Effector CD4-positive, alpha-beta T cell (primary cell): ENCODE results near the gene CPA1. TPM values are rescaled to one million over a fixed set of nuclear protein-coding genes. Genes with fewer than 3 reads are reported as not detected.

Source experiments
- DNase-seq: peaks from one replicate; pipeline ENCODE4 v3.0.0-alpha.2; 2020
- total RNA-seq: gene quantifications from one replicate; lab custom pipeline; 2026; lab: John Stamatoyannopoulos, UW

CPA1 gene
- not detected for total RNA-seq

DNA sequence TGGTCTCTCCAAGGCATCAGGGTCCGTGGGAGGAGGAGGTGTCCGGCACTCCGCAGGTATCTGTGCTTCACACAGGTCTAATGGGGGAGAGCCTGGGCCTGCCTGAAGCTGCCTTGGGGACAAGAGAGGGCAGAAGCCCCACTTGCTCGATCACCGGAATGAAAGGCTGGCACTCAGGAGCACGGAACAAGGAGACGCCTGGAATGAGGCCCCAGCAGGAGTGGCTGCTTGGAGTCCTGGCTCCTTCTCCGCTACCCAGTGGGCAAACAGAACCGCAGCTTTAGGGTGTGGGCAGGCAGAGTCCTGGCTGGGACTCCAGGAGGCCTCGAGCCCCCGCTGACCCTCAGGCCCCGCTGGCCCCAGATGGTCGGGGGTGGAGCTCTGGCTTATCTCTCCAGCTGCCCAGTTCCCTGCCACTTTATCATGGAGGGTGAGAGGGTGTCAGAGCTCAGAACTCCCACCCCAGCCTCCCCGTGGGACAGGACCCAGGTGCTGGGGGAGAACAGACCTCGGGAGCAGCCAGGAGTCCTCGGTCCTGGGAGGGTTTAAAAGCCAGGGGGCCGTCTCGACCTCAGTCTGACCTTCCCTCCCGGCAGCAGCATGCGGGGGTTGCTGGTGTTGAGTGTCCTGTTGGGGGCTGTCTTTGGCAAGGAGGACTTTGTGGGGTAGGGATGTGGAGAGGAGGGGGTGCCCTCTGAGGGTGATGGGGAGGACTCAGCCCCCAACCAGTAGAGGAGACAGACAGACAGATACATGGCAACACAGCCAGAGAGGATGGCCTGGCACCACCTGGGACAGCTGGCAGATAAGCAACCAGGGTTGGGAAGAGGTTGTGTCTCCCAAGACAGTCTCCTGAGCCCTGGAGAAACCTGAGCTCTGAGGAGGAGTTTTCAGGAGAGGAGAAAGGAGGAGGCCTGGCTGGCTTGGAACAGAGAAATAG, at the start of gene CPA1:
Gene CPA1, plus strand, starts transcription at position 574 of the 940 bp plus-strand sequence. Its CDS starts 27 bp downstream, at position 601.
- no peak for DNase-seq

DNA sequence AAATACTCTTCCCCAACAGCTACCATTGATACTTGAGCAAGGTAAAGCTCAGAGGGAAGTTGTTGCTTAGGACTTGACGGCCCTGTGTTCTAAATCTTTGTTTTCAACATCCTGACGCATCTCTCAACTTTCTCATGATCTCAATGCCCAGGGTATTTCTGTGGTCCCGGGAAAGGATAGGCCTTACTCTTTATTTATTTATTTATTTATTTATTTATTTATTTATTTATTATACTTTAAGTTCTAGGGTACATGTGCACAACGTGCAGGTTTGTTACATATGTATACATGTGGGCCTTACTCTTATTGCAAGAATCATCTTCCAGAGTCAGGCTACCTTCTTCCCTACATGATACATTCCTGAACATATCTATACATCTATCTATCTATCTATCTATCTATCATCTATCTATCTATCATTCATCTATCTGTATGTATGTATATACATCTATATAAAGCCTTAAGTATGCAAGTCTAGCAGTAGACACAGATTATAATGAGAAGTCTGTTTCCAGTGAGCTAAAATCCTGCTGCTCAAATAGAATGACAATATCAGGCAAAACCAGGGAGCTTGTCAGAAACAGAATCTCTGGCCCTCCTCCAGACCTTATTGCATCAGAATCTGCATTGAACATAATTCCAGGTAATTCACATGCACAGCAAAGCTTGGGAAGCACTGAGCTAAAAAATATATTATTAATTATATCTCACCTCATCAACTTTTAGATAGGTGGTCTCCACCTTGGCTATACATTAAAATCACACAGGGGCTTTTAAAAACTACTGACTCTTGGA, 47.8 kb upstream of the CPA1 start:
- no peak for DNase-seq

DNA sequence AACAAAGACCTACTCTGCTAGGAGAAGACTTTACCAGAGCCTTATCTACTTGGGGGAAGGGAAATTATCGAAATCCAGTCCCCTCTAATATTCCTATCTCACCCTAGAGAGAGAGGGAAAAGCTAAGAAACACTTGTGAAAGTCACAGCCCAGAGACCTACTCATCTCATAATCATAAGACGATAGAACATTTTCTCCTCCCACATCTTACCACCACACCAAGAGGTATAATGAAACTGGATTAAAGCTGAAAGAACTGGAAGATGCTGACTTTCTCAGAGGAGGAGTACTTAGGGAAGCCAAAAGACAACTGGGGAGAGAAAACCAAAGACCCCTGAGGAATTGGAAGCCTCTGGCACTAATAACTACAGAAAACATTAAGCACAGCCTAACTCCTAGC, 46.5 kb upstream of the CPA1 start:
- DNase-seq = no peak

DNA sequence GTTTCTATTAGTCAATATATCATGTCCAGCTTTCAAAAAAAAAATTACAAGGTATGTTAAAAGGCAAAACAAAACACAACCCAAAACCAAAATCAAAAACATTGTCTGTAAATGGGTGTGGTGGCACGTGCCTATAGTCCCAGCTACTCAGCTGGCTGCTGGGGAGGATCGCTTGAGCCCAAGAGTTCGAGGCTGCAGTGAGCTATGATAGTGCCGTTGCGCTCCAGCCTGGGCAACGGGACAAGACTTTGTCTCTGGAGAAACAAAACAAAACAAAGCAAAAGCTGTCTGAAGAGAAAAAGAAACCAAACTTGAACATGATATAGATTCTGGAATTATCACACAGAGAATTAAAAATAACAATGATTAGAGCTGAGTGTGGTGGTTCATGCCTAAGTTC, 46.0 kb upstream of the CPA1 start:
- no peak for DNase-seq

DNA sequence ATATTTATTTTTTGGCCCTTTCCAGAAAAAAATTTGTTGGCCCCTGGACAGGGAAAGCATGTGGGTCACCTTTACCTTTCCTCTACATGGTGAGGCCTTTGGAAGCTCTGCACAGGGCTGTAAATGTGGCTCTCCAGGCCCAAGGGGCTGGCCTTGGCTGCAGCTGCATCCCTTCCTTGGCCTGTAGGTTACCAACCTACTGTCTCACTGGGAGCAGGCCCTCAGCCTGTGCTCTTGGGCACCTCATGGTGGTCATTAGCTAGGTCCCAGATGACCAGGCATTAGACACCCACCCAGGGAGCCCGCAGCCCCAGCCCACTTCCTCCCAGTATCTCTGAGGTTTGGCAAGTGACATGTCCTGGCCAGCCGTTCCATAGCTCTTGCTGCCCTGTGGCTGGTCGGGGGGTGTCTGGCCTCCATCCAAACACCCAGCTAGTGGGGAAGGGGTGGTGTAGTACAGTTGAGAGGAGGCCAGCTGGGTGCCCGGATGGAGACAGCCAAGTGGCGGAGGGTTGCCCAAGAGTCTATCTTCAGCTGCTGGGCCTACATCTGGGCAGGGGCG, 42.8 kb upstream of the CPA1 start:
- DNase-seq = no peak

DNA sequence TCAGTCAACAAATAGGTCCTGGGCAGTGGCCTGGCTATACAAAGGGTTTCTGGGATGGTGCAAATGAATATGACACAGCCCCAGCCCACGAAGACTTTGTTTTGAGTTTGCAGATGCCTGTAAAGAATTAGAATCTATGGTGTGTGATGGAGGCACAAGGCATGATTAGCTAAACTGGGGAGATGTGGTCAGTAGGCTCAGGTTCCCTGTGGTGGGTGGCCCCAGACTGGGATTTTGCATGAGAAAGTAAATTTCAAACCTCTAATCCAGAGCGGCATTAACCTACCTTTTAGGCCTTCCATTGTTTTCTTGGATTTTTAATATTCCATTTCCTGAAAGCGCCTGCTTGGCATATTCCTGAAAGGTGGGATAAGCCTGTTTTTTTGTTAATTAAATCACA, 42.1 kb upstream of the CPA1 start:
- no peak for DNase-seq

DNA sequence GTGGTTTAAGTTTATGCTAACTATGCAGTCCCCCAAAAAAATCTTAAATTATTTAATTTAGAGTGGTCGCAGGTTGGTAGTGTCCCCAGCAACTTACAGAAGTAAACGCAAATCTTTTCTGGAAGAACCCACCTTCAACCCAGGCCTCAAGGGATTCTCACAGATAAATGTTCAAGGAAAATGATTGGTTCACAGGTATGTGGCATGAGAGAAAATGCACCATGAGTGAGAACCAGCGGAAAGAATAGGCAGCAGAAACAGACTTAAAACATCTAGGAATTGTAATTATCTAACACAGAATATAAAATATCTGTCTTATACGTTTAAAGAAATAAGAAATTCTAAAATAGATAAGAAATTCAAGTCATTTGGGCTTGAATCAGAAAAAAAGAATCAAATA, 38.4 kb upstream of the CPA1 start:
- no peak for DNase-seq

DNA sequence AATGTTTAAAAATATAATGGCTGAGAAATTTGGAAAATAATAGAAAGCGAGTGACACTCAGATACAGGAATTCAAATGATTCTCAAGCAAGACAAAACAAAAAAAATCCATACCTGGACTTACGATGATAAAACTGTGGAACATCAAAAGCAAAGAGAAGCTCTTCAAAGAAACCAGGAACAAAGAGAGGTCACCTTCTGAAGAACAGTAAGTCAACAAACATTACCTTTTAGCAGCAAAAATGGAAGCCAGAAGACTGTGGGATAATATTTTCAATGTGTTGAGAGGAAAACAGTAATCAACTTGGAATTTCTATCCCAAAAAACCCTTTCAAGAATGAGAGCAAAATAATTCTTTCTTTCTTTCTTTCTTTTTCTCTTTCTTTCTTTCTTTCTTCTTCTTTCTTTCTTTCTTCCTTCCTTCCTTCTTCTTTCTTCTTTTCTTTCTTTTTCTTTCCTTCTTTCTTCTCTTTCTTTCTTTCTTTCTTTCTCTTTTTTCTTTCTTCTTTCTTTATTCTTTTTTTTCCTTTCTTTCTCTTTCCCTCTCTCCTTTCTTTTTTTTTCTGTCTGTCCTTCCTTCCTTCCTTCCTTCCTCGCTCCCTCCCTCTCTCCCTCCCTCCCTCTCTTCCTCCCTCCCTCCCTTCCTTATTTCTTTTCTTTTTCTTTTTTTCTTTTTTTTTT, 37.5 kb upstream of the CPA1 start:
- no peak for DNase-seq

DNA sequence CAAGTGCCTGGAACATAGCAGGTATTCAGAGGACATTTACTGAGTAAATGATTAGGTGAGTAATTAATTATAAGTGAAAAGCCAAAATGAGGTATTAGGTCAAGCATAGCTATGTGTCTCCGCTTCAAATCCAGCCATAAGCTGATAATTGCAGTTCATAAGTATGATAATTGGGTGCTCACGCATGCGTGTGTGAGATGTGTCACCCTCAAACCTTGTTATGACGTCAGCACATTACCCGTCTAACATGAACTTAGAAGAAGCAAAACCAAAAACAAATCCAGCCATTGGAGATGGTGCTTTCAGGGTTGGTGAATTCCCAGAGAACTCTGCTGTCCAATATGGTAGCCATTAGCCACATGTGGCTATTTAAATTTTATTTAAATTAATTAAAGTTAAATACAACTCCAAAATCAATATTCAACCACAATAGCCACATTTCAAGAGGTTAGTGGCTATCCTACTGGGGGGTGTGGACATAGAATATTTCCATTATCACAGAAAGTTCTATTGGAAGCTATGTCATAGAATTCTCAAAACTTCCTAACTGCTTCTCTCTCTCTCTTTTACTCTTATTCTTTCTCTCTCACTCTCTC, 35.9 kb upstream of the CPA1 start, which contains the start of gene CPA5:
Gene CPA5, plus strand, starts transcription at position 546 of the 596 bp plus-strand sequence. CDS start 1,670 bp downstream, outside the sequence.
- no peak for DNase-seq

DNA sequence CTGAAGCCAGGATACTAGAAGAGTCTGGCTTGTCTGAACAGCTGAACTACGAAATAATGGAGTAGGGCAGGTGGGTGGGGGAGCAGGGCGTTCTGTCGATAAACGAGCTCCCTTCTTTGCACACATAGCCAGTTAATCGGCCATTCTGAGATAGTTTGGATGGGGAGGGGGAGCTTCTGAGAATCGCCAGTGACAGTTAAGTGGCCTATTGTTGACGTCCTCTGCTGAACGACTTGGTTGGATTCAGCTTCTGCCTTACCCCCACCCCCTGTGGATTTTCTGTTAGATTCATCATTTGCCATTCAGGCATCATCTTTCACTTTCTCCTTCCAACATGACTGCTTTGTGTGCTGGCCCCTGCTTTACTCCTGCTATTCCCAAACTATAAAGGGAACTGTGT, 35.2 kb upstream of the CPA1 start:
- DNase-seq = no peak

DNA sequence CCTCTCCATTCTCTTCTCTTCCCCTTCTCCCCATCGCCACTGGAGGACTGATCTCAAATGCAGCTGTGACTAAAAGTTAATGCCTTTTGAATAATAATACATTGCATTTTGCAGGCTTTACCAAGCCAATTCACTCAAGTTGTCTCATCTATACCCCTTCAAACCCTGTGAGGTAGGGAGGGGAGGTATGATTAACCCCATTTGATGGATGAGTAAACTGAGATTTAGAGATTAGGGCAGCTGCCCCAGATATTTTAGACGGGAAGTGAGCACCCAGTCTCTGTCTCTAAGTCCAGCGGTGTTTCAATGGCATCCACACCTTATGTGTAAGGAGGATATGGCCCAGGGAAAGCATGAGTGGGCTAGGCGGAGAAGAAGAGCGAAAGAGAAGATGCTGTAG, 34.6 kb upstream of the CPA1 start:
- no peak for DNase-seq

DNA sequence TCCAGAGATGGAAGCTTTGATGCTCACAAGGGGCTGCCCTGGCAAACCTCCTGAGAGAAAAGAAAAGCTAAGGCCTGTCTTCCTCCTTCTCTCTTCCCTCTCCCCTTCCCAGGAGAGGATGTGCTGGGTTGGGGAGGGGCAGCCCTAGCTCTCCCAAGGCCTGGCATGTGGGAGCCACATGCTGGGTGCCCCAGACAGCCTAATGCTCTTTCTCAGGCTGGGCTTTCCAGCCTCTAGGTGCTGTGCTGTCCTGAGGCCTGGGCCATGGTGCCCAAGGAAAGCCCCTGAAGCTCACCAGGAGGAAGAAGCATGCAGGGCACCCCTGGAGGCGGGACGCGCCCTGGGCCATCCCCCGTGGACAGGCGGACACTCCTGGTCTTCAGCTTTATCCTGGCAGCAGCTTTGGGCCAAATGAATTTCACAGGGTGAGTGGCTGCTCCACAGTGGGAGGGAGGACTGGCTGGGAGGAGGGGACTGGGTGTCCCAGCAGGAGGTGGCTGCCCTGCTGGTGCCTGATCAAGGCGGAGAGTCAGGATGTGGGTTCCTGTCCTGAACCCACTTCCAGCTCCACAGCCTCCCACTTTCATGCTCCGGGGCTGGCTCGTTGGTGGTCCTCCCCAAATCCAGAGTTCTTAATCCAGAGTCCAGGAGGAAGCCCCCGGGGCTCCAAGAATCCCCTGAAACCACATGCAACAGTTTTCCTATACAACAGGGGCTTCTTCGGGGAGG, 34.0 kb upstream of the CPA1 start:
- no peak for DNase-seq

DNA sequence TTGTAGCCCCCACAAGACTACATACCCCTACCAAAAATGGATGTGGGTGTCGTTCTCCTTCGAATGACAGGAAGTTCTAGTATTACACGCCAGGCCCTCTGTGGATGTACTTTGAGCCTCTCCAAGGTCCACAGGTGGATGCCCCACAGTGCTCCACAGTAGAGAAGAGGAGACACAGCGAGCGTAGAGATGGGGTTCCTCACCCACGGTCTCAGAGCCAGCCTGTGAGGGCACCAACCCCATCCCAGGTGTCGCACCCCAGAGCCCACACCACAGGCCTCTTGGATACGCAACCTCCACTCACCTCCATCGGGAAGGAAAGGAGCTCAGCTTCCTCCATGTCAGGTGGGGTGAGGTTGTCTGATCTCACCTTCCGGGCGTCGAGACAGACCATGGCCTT, 33.4 kb upstream of the CPA1 start:
- DNase-seq = no peak

DNA sequence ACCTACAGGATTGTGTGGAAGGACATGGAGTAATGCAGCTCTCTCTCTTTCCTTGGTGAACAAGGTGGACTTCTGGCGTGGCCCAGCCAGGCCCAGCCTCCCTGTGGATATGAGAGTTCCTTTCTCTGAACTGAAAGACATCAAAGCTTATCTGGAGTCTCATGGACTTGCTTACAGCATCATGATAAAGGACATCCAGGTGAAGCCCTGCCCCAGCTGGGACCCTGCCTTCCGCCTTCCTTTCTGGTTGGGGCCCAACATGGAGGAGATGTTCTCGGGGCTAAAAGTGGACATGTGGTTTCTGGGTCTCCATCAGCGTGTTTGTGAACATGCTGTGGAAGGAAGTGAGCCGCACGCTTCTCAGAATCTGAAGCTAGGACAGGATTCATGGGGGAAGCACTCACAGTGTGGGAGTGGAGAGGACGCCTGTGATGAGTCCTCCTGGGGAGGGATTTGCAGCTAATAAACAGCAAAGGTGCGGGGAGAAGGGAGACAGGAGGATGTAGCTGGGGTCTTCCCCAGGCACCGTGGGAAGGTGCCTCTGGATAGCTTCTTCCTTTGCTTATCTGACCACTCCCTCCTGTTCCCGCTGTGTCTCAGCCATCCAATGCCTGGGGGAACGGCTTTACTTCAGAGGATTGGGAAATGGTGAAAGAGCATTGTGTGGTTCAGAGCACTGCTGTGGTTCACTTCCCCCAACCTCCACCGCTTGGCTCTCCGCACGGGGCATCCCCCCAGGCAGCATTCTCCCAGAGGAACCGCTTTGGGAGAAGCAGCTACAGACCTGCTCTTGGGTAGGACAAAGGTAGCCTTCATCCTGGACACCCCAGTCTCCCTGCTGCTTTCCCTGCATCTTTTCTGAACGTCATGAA, 30.1 kb upstream of the CPA1 start:
- DNase-seq = no peak

DNA sequence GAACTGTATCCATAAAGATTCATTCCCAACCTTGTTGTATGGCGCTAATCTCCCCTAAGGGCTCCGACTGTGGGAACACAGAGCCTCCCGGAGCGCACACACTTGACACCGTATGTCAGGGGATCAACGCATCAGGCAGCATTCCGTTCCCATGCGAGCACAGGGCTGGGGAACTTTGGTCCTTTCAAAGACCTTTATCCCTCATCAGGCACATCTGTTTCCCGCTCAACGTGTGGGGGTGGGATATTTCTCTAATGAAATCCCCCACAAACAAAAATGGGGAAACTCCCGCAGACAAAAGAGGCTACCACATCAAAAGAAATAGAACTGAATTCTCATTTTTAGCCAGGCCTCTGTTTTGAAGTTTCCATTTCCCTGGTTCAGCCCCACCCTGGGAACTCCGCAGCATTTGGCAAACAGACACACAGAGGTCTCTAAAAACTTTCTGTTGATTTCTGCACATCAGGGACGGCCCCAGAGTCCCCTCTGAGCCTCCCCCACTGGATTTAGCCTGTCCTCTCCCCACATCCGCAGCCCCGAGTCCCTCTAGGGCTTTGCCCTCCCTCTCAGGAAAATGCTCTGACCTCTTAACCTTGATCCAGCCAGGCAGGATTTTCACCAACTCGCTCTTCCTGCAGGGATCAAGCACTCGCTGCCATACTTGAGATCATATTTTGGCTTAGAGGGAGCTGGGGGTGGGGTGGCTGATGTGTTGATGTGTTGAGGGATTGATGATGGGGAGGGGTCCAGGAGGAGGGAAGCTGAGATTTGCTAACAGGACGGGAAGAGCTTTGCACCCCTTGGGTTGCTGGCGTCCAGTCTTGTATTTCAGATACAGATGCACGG, 29.1 kb upstream of the CPA1 start:
- DNase-seq = no peak

DNA sequence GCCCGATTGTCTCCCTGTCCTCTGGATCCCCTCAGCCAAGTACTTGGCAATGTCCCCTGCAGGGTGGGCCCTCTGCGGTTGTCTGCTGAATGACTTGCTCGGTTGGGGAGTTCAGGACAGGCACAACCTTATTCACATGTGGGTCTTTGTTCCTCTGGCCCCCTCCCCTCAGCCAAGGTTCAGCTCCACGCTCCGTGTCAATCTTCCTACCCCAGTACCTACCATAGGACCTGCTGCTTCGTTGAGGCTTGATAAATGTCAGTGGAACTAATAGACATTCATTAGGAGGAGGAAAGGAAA, 28.6 kb upstream of the CPA1 start:
- DNase-seq = no peak

DNA sequence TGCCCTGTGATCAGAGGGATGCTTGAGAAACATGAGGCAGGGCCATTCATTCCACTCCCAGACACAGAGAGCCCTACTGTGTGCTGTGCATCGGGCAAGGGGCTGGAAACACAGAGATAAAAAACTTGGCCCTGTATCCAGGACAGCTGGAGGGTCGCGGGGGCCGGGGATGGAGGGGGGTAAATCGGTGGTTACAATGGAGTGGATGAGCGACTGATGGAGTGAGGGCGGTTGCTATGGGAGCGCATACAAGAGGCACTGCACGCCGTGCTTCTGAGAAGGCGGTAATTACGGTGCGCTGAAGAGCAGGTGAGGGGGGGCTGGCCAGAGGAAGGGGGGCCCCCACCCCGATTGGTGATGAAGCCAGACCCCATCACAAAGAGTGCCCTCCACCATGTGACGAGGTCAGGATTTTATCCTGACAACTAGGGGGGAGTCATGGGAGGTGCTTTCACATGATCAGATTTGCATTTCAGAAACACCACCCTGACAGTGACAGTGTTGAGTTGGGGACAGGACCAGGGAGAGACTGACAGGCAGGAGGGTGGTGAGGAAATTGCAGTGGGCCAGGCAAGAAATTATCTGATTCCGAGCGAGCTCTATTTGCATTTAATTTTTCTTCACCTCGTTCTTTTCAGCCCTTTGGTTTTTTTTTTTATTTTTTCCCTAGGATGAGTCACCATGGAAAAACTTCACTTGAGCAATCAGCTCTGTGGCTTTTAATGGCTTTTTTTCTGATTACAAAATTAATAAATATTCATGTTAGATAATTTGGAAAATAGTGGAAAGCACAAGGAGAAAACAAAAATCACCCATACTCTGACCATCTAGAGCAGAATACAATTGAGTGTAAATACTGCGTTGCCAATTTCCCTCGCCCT, 27.9 kb upstream of the CPA1 start:
- DNase-seq = no peak

DNA sequence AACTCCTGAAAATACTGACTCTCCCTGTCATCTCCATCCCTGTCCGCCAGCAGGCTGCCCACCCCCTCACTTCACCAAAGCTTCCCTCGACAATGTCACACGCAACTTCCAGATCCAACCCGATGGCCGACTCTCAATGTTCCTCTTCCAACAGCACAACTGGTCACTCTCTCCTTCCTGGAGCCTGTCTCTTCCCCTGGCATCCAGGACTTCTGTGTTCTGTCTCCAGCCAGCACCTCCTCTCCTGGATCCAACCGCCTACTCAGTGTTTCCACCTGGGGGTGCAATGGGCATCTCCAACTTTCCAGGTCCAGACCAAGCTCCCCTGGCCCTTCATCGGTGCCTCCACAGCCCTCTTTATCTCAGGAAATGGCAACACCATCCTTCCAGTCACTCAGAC, 27.1 kb upstream of the CPA1 start:
- DNase-seq = no peak
